Lower leg skin (tissue), 4 donors: Measurements from ENCODE around the gene TNS3. TPM values are rescaled to one million over a fixed set of nuclear protein-coding genes. Genes with fewer than 3 reads are reported as not detected.
A peak's percentile ranks its signal among the peaks of the same experiment; 100 is the strongest.

Experiments
- DNase-seq, 2 donors: peaks; one replicate each; pipeline ENCODE4 v3.0.0-alpha.2; 2019; ENCODE audit warnings: low spot score in 2 of 2
- H3K4me3 ChIP-seq: fragments of 200-600 bp; sonication (generic); 2 replicates; pipeline ENCODE4 v1.5.1; 2017; ENCODE audit warnings: mild to moderate bottlenecking, low read depth; ENCODE audit not compliant: poor library complexity, severe bottlenecking
- CTCF ChIP-seq, 3 donors: fragments of 450-650 bp; IDR thresholded peaks; one replicate each; pipeline ENCODE4 v1.5.1; 2016; ENCODE audit warnings: antibody characterized with exemption in 3 of 3, mild to moderate bottlenecking in 3 of 3, moderate library complexity in 2 of 3
- POLR2A ChIP-seq, 2 donors: fragments of 450-650 bp; IDR thresholded peaks; one replicate each; pipeline ENCODE4 v1.6.1; 2016 to 2017; ENCODE audit warnings: antibody characterized with exemption in 2 of 2, mild to moderate bottlenecking in 1 of 2, moderate library complexity in 1 of 2
- WGBS, 2 donors: methylation state at CpG; one replicate each; pipeline ENCODE4 v1.1.5; 2018; 5-methylcytosine and 5-hydroxymethylcytosine counted together
- intact Hi-C: fragments of 100-400 bp; cut with DNase I; formaldehyde crosslinking; loops from one replicate; pipeline ENCODE4 v1.15.0; 2023; ENCODE audit warnings: low total_unique reads
- total RNA-seq, 4 donors: library from RNA; depleted of rRNA; stranded (reverse); fragments of >200 nt; gene quantifications; one replicate each; pipeline ENCODE4 v1.1.0, GENCODE V29; 2016

TNS3 gene
- total RNA-seq, 4 donors from 2014 or later, result 19.5 to 33.9 (median 25.5) TPM

- TF ChIP-seq CTCF (IDR thresholded peaks at IDR 0.05) (no peak), POLR2A (IDR thresholded peaks at IDR 0.05) (no peak)
- WGBS, 2 donors, result 96 to 98% methylated on average over 3 of the region's 3 CpGs
- DNase-seq, result peak in 1 of 2 donors; percentile 49
- intact Hi-C loops, result no loop called here
- H3K4me3 ChIP-seq, result no peak overlapping the region
Observed at GRCh38 chr7:47374538-47374937, 207.4 kb downstream of the TNS3 start.

GRCh38 chr7:47373871-47374451 lies 207.9 kb downstream of the TNS3 start:
- 81 to 83% methylated on average over 8 of the region's 8 CpGs for WGBS, 2 donors
- no peak for TF ChIP-seq POLR2A (IDR thresholded peaks at IDR 0.05)
- TF ChIP-seq CTCF (IDR thresholded peaks at IDR 0.05), result no peak
- DNase-seq, result no peak
- intact Hi-C loops, result no loop called here
- no peak overlapping the region for H3K4me3 ChIP-seq

GRCh38 chr7:47371733-47372368 lies 210.1 kb downstream of the TNS3 start:
- intact Hi-C loops, result no loop called here
- 22 to 37% methylated on average over 10 of the region's 10 CpGs for WGBS, 2 donors

GRCh38 chr7:47371317-47371716 lies 210.6 kb downstream of the TNS3 start:
- intact Hi-C loops, result no loop called here
- DNase-seq, result no peak
- H3K4me3 ChIP-seq, result no peak overlapping the region
- 86 to 93% methylated on average over 1 of the region's 1 CpG for WGBS, 2 donors
- TF ChIP-seq CTCF (IDR thresholded peaks at IDR 0.05), result no peak

More at GRCh38 chr7:47371733-47372368, 210.1 kb downstream of the TNS3 start:
- H3K4me3 ChIP-seq, result no peak overlapping the region
- no peak for TF ChIP-seq POLR2A (IDR thresholded peaks at IDR 0.05)
- TF ChIP-seq CTCF (IDR thresholded peaks at IDR 0.05), result no peak
- DNase-seq, result peak in 1 of 2 donors; percentile 91

GRCh38 chr7:47370461-47371042 lies 211.4 kb downstream of the TNS3 start:
- H3K4me3 ChIP-seq, result no peak overlapping the region
- WGBS, 2 donors, result 65 to 67% methylated on average over 15 of the region's 15 CpGs
- no peak for DNase-seq
- no peak for TF ChIP-seq CTCF (IDR thresholded peaks at IDR 0.05)
- TF ChIP-seq POLR2A (IDR thresholded peaks at IDR 0.05), result no peak
- intact Hi-C loops, result no loop called here
